ENCODE data around the gene XKR7.

The XKR7 gene

DNA sequence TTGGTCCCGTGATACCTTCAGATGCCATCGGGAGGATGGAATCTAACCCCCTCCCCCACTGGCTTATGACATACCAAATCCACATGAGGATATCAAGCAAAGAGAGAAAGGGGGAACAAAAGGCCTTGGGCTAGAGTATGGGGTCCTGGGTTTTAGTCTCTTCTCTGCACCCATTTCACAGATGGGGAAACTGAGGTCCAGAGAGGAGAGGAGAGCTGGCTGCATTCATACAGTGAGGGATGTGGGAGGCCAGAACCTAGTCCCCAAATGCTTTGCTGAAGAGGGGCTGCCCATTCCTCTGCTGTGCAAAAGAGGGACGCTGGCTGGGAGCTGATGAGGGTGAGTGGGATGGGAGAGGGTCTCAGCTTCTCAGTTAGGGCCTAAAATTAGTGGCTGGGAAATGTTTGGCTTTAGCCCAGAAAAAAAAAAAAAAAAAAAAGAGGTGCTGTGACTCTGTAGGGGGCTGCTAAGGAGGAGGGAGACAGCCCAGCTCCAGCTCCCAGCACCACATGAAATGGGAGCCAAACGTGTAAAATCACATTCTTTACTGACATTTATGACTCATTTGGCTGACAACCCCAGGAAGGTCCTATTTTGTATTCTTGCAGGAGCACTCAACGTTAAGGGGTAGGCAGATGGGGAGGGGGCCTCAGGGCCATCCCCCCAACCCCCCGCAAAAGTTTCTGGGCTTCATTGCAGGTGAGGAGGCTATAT is 11.9 kb downstream of the XKR7 start:
- TF ChIP-seq, protein P1, sequence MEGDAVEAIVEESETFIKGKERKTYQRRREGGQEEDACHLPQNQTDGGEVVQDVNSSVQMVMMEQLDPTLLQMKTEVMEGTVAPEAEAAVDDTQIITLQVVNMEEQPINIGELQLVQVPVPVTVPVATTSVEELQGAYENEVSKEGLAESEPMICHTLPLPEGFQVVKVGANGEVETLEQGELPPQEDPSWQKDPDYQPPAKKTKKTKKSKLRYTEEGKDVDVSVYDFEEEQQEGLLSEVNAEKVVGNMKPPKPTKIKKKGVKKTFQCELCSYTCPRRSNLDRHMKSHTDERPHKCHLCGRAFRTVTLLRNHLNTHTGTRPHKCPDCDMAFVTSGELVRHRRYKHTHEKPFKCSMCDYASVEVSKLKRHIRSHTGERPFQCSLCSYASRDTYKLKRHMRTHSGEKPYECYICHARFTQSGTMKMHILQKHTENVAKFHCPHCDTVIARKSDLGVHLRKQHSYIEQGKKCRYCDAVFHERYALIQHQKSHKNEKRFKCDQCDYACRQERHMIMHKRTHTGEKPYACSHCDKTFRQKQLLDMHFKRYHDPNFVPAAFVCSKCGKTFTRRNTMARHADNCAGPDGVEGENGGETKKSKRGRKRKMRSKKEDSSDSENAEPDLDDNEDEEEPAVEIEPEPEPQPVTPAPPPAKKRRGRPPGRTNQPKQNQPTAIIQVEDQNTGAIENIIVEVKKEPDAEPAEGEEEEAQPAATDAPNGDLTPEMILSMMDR (IDR thresholded peaks at IDR 0.05; ENCODE audit: low read depth, low read length): no peak
- no peak for DNase-seq (ENCODE audit: extremely low read depth, low read depth)

DNA sequence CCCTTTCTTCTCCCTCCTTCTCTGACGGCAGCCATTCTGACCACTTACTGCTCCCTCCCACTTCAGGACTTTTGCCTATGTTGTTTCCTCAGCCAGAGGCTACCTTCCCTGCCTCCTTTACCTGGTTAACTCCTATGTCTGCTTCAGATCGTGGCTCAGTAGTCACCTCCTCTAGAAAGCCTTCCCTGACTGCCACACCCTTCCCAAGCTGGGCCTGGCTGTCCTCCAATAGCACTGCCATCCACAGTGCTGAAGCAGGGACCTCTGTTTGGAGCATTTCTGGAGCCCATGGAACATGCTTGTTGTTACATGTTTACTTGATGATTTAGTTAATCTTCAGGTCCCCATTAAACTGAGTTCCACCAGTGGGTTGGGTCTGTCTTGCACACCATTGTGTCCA is 13.8 kb downstream of the XKR7 start:
- TF ChIP-seq, protein P1 (IDR thresholded peaks at IDR 0.05; ENCODE audit: low read depth, low read length): no peak
- DNase-seq (ENCODE audit: extremely low read depth, low read depth): no peak

DNA sequence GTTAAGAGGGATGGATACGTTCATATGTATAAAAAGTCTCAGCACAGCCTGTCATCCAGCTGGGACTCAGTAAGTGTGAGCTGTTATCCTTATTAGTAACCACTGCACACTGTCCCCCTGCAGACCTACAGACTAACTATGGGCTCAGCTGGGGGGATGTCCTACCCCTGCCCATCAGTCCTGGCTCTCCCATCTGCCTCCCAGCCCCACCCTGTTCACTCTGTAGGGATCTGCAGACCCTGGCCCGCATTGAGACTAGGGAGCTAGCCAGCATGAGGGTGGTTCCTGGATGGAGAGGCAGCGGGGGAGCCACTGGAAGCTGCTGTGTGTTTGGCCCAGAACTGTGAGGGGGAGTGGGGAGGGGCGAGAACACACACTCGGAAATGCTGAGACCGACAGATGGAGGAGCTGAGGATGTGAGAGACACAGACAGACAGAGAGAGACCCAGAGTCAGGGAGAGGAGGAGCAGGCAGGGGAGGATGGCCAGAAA is 17.1 kb downstream of the XKR7 start:
- TF ChIP-seq, protein P1 (IDR thresholded peaks at IDR 0.05; ENCODE audit: low read depth, low read length): no peak
- DNase-seq (ENCODE audit: extremely low read depth, low read depth): no peak

DNA sequence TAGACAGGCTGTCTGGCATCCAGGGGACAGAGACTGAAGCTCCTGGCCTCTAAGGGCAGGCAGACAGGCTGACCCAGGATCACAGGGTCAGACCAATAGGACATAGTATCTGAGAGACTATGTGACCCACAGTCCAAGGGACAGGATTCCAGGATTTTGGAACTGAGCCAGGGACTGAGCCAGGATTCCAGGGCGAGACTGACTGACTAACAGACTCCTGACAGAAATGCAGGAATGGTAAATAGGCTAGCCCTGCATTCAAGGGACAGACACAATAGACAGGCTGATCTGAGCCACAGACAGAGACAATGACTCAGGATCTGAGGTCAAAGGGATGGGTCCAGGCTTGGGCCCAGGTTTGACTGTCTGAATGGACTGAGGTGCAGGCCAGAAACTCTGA is 19.8 kb downstream of the XKR7 start:
- TF ChIP-seq, protein P1 (IDR thresholded peaks at IDR 0.05; ENCODE audit: low read depth, low read length): no peak
- no peak for DNase-seq (ENCODE audit: extremely low read depth, low read depth)

DNA sequence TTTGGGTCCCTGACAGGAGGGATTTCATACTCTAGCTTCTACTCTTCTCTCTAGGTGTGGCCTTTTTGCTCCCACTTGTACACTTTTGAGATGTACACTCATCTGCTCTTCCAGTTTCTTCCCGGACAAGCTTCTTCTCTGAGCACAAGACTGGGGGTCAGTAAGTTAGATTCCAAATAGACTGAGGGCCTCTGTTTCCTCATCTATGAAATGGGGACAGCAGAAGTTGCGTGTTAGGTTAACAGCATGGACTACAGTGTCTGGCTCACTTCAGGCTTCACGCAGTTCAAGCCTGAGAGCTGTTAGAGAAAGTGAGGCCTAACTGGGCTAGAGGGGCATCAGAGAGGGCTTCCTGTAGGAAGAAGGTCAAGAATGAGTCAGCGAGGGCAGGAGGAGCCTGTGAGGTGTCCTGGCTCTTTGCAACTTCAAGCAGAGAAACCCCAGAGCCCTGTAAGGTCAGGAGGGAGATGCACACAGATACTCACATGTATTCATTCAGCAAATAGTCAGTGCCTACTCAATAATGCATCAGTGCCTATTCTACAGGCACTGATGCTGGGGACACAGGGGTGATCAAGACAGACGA is 20.6 kb downstream of the XKR7 start:
- TF ChIP-seq, protein P1 (IDR thresholded peaks at IDR 0.05; ENCODE audit: low read depth, low read length): no peak
- DNase-seq (ENCODE audit: extremely low read depth, low read depth): no peak

DNA sequence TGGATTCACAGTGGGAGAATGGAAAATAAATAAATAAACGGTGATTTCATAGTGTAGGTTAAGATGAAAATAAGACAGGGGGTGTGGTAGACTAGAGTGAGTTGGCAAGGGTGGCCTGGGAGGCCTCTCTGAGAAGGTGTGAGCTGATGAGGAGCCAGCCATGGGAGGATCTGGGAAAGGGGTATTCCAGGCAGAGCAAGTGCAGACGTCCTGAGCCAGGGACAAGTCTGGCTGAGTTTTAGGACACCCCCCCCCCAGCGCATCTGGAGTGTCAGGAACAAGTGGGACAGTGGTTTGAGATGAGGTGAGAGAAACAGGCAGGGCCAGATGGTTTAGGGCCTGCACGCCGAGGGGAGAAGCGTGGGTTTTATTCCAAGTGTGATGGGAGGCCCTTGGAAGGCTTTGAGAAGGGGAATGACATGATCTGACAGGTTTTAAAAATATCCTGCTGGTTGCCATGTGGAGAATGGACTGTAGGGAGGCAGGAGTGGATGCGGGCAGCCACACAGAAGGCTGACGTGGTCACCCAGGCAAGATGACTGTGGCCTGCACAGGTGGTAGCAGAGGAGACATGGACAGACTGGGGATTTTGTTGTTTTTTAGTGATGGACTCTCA is 21.2 kb downstream of the XKR7 start:
- TF ChIP-seq, protein P1 (IDR thresholded peaks at IDR 0.05; ENCODE audit: low read depth, low read length): no peak
- DNase-seq (ENCODE audit: extremely low read depth, low read depth): no peak
